ENCODE measurements around the gene CLEC12A. TPM values are rescaled to one million over a fixed set of nuclear protein-coding genes. Genes with fewer than 3 reads are reported as not detected.
"Not testable (repeated sequence)": the region's sequence is repeated elsewhere in the genome, so short reads cannot be mapped to it uniquely, and the experiment has no call there.

The CLEC12A gene
- total RNA-seq, 1 donor: 1.6 TPM

DNA sequence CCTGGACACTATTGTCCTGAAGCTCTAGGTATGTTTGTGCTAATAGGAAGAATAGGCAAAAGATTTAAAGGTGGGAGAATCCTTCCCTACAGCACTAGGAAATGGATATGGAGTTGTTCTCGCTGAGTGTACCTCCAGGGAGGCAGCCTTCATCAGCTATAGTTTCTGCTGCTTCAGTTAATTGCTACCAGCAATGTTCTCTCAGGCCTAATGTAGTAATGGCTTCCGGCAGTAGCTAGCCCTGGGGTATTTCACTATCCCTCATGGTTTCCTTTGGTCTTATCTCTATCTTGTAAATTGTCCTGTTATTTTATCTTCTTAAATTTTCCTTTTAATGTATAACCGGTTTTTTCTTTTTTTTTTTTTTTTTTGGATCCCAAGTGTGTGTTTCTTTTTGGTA, 9.3 kb upstream of the CLEC12A start:
- DNase-seq (ENCODE audit: low read depth in 2 of 3, low spot score in 2 of 3): no peak

DNA sequence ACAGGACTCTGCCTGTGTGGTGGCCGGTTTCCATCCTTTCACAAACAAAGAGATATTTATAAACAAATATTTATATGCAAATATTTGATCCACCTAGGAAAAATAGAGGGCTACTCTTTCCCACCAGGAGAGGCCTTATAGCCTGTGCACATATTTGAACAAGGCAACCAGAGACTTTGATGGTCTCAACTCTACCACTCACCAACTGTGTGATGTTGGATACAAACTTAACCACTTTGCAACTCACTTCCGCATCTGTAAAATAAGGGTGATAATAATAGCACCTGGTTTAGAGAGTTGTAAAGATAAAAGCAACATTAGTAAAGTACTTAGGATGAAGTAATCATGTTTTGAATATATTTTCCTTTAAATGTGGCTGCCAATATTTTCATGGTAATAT, 1.5 kb upstream of the CLEC12A start:
- DNase-seq (ENCODE audit: low read depth in 2 of 3, low spot score in 2 of 3): no peak

GRCh38 chr12:9973949-9974348, 2.7 kb downstream of the CLEC12A start:
- DNase-seq (ENCODE audit: low read depth in 2 of 3, low spot score in 2 of 3): no peak

DNA sequence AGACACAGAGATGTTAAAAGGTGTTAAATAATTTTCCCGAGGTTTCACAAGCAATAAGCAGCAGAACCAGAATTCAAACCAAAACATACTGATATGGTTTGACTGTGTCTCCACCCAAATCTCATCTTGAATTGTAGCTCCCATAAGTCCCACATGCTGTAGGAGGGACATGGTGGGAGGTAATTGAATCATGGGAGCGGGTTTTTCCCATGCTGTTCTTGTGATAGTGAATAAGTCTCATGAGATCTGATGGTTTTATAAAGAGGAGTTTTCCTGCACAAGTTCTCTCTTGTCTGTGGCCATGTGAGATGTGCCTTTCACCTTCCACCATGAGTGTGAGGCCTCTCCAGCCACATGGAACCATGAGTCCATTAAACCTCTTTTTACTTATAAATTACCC, 3.5 kb downstream of the CLEC12A start:
- DNase-seq (ENCODE audit: low read depth in 2 of 3, low spot score in 2 of 3): not testable (repeated sequence)

DNA sequence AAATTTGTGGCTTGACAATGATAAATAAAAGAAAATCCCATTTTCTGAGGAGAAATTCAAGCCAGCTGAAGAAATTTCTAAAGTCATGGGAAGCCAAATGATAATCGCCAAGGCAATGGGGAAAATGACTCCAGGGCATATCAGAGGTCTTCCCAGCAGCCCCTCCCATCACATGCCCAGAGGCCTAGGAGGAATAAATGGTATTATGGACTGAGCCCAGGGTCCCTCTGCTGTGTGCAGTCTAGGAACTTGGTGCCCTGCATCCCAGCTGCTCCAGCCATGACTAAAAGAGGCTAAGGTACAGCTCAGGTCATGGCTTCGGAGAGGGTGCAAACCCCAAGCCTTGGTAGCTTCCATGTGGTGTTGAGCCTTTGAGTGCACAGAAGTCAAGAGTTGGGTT, 4.4 kb downstream of the CLEC12A start:
- DNase-seq (ENCODE audit: low read depth in 2 of 3, low spot score in 2 of 3): no peak

DNA sequence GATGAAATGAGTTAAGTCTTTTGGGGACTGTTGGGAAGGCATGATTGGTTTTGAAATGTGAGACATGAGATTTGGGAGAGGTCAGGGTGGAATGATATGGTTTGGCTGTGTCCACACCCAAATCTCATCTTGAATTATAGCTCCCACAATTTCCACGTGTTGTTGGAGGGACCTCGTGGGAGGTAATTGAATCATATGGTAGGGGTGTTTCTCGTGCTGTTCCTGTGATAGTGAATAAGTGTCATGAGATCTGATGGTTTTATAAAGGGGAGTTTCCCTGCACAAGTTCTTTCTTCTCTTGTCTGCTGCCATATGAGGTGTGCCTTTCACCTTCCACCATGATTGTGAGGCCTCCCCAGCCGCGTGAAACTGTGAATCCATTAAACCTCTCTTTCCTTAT, 5.4 kb downstream of the CLEC12A start:
- DNase-seq (ENCODE audit: low read depth in 2 of 3, low spot score in 2 of 3): not testable (repeated sequence)

DNA sequence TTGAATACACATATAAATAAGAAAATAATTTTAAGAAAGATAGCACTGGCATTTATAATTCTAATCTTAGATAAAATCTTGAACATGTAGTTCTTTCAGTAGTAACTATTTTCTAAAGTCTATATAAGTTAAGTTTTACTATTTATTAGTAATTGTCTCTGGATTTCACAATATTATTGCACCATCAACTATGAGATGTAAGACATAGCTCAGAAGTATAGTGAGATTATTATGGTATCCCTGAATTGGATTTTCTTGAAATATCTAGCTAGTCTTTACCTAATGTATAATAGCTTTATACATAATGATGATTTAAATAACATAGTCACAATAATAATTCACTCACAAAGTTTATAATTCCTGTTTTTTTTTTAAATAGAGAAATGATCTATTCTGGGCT, 6.7 kb downstream of the CLEC12A start:
- no peak for DNase-seq (ENCODE audit: low read depth in 2 of 3, low spot score in 2 of 3)

GRCh38 chr12:9980126-9980525, 8.9 kb downstream of the CLEC12A start:
- no peak for DNase-seq (ENCODE audit: low read depth in 2 of 3, low spot score in 2 of 3)

- DNase-seq (ENCODE audit: low read depth in 2 of 3, low spot score in 2 of 3): no peak
These were observed 20.7 kb downstream of the CLEC12A start for GRCh38 chr12:9991876-9992275.

GRCh38 chr12:9992296-9992695, 21.1 kb downstream of the CLEC12A start:
- DNase-seq (ENCODE audit: low read depth in 2 of 3, low spot score in 2 of 3): peak in 1 of 3 donors; percentile 16

GRCh38 chr12:9999016-9999415, 27.8 kb downstream of the CLEC12A start, which contains the start of gene CLEC1B:
Gene CLEC1B, minus strand, starts transcription at chr12:9999121. Its CDS starts 21 bp downstream, at chr12:9999100.
- DNase-seq (ENCODE audit: low read depth in 2 of 3, low spot score in 2 of 3): no peak

GRCh38 chr12:10001171-10001776, 30.1 kb downstream of the CLEC12A start:
- DNase-seq (ENCODE audit: low read depth in 2 of 3, low spot score in 2 of 3): no peak

DNA sequence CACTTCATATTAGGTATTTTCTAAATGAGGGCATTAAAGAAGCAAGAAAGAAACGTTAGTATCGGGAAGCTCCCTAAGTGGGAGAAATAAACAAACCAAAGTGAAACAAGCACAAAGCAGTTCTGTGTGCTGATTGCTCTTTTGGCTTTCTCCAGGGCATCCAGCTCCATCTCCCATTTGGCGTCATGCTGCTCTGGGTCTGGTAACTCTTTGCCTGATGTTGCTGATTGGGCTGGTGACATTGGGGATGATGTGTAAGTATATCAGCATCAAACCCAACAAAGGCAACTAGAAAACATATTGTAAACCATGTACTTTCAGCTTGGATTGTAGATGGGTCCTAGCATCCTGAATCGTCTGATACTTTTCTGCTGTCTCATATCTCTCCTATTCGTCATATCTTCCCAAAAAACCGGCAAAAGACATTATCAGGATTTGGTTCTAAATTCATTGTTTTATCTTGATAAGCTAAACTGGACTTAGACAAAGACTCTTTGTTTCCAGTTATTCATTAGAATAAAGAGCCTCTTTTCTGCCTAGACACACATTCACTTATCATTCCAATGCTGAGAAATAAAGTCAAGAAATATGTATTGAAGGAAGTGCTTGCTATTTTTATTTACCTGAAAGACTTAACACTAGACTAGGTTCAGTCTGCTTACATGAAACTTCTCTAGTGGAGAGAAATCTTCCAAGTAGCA, 41.6 kb downstream of the CLEC12A start:
- no peak for DNase-seq (ENCODE audit: low read depth in 2 of 3, low spot score in 2 of 3)

GRCh38 chr12:10015450-10015849, 44.2 kb downstream of the CLEC12A start:
- DNase-seq (ENCODE audit: low read depth in 2 of 3, low spot score in 2 of 3): no peak

GRCh38 chr12:10016881-10017280, 45.7 kb downstream of the CLEC12A start:
- peak in 1 of 3 donors; percentile 43 for DNase-seq (ENCODE audit: low read depth in 2 of 3, low spot score in 2 of 3)

GRCh38 chr12:10018386-10018785, 47.2 kb downstream of the CLEC12A start:
- DNase-seq (ENCODE audit: low read depth in 2 of 3, low spot score in 2 of 3): peak in 1 of 3 donors; percentile 32

- no peak for DNase-seq (ENCODE audit: low read depth in 2 of 3, low spot score in 2 of 3)
These were observed 50.1 kb downstream of the CLEC12A start for GRCh38 chr12:10021342-10021741.

DNA sequence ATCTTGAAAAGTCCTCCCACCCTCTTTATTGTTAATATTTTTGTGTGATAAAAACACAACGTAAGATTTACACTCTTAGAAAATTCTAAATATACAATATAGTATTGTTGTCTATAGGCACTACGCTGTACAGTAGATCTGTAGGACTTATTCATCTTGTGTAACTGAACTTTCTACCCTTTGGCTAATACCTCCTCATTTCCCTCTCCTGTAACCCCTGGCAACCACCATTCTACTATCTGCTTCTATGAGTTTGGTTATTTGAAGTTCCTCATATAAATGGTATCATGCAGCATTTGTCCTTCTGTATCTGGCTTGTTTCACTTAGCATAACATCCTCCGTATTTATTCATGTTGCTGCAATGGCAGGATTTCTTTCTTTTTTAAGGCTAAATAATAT, 54.0 kb downstream of the CLEC12A start:
- DNase-seq (ENCODE audit: low read depth in 2 of 3, low spot score in 2 of 3): no peak

- not testable (repeated sequence) for DNase-seq (ENCODE audit: low read depth in 2 of 3, low spot score in 2 of 3)
These were observed 55.5 kb downstream of the CLEC12A start for GRCh38 chr12:10026666-10027065.

DNA sequence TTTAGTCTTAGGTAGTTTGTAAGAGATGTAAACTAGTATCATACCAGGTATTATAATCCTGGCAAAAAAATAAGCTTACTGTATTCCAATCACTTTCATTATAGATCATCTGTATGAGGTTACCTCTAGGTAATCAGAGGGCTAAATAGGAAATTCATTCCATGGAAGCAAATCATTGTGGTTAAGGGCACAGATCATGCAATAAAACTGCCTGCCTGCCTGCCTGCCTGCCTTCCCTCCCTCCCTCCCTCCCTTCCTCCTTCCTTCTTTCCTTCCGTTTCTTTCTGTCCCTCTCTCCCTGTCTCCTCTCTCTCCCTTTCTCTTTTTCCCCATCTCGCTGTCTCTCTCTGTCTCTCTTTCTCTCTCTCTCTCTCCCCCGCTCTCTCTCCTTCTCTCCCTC, 56.1 kb downstream of the CLEC12A start:
- no peak for DNase-seq (ENCODE audit: low read depth in 2 of 3, low spot score in 2 of 3)

- DNase-seq (ENCODE audit: low read depth in 2 of 3, low spot score in 2 of 3): peak in 1 of 3 donors; percentile 31
These were observed 56.5 kb downstream of the CLEC12A start for GRCh38 chr12:10027721-10028120.

DNA sequence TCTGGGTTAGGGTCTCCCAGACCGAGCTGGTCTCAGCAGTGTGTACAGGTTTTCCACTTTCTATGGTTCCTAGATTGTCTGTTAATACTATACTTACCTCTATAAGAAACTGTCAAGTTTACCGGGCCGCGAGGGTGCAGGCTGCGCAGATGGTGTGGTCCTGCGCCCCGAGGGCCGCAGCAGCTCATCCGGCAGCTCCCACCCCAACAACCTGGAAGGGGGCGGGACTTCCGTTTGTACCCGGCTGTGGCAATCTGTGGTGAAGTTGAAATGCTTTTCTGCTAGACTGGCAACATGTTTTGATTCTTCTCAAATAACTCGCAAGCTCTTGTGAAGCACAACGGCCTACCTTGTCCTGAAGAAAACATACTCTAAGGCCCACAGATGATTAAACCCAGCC, 59.2 kb downstream of the CLEC12A start, which contains the start of gene CLEC9A:
CLEC9A (plus strand) TSS at position 237 of the 400 bp plus-strand sequence. CDS start 22,006 bp downstream, outside the sequence.
- DNase-seq (ENCODE audit: low read depth in 2 of 3, low spot score in 2 of 3): no peak

All from hematopoietic multipotent progenitor cell (in vitro differentiated cells).